Posterior cingulate gyrus (tissue), 11 donors: ENCODE measurements around the gene NDRG3.
A peak's percentile ranks its signal among the peaks of the same experiment; 100 is the strongest.

Experiments
- DNase-seq, 10 donors: peaks; one replicate each; pipeline versions ENCODE4 v3.0.0 to v3.0.0-alpha.2; 2020 to 2021; ENCODE audit warnings: mixed read lengths in 3 of 10
- intact Hi-C: fragments of 100-400 bp; cut with DNase I; formaldehyde crosslinking; loops from one replicate; pipeline ENCODE4 v1.15.1; 2023

NDRG3 gene

DNA sequence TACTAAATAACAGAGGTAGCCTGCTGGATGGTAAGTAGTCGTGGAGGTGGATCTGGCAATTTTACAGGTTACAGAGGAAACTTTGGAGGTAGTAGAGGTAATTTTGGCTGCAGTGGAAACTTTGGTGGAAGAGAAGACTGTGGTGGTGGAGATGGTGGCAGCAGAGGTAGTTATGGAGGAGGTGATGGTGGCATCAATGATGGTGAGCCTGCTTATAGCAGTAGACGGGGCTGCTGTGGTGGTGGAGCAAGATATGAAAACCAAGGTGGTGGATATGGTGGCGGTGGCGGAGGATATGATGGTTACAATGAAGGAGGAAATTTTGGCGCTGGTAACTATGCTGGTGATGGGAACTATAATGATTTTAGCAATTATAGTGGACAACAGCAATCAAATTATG, 125.0 kb downstream of the NDRG3 start:
- peak in 1 of 10 donors; percentile 19 for DNase-seq
- intact Hi-C loops: no loop called here

GRCh38 chr20:36614781-36615557, 130.9 kb downstream of the NDRG3 start:
- intact Hi-C loops: loop anchor here (10.0 kb wide), 1 partner anchor 270 kb away; no protein-coding TSS in a partner anchor
- DNase-seq: peak in 1 of 10 donors; percentile 54

GRCh38 chr20:36613974-36614373, 131.9 kb downstream of the NDRG3 start:
- peak in 1 of 10 donors; percentile 52 for DNase-seq
- intact Hi-C loops: loop anchor here (10.0 kb wide), 1 partner anchor 271 kb away; no protein-coding TSS in a partner anchor

GRCh38 chr20:36611625-36612024, 134.3 kb downstream of the NDRG3 start:
- no peak for DNase-seq
- intact Hi-C loops: loop anchor here (10.0 kb wide), 1 partner anchor 273 kb away; no protein-coding TSS in a partner anchor

GRCh38 chr20:36608388-36608728, 137.5 kb downstream of the NDRG3 start:
- DNase-seq: peak in 1 of 10 donors; percentile 51
- intact Hi-C loops: loop anchor here (5.0 to 10.0 kb wide), 3 partner anchors 144 to 254 kb away; a partner anchor contains a TSS

- intact Hi-C loops: loop anchor here (5.0 to 10.0 kb wide), 3 partner anchors 143 to 255 kb away; a partner anchor contains a TSS
- DNase-seq: no peak
These were observed 138.1 kb downstream of the NDRG3 start for GRCh38 chr20:36607586-36608387.

DNA sequence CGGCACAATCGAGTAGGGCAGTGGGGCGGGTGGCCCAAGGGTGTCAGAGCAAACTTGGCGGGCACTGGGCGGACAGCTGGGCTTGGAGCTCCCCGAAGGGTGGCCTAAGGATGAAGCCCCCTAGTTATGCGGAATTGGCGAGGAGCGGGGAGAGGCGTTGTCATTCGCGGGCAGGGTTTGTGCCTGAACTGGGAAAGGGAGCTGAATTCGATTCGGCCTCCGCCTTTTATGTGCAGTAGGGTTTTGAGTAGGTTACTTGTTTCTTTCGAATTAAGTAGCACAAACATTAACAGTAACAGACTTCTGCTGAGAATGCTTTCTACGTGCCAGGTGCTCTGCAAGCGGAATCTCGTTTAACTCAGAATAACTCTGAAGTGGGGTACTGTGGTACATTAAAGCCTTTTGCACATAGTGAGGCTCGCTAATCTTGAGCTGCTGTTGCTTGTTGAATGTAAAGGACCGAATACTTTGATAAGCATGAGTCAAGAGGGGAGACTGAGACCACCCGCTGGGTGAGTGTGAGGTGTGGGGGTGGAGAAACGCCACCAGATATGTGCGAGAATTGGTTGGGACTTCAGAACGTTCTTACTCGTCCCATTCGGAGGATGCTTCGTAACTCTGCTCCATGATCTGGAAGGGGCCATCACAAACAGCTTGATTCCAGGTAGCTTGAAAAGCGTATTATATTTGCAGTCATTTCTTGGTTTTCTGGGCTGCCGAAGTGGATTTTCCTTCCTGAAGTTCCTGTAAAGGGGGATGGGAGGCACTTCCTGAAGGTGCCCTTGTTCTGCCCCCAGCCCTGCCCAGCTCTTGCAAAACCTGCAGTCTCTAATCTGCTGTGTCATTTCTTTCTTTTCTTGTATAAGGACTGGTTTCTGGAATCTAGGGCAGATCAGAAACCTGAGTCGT, 139.5 kb downstream of the NDRG3 start:
- intact Hi-C loops: loop anchor here (5.0 to 10.0 kb wide), 3 partner anchors 142 to 256 kb away; a partner anchor contains a TSS
- DNase-seq: no peak

DNA sequence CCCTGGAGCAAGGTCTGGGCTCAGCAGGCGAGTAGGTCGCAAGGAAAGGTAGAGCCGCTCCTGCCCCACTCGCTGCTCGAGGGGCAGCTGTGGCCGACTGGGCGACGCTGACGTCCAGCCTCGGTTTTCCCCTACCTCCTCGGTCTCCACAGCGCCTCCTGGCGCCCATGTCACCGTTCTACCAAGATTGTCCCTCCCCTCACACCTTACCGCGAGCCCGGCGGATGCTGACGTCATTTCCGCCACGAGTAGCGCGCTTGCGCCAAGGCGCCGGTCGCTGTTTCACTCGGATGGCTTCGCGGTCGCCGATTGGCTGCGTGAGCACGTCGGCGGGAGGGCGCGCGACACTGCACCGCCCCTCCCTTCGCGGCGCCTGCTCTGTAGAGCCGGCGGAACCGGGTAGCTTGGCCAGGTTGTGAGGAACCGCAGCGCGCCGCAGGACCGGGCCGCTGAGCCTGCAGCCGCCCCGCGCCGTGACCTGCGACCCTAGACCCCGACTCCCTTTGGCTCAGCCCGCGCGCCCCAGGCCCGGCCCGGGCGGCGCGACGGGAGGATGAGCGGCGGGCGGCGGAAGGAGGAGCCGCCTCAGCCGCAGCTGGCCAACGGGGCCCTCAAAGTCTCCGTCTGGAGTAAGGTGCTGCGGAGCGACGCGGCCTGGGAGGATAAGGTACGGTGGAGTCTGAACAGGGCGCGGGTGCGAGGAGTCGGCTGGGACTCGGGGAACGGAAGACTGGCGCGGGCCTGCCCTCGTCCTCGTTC, 140.3 kb downstream of the NDRG3 start, which contains the start of gene RAB5IF:
TSS of gene RAB5IF (plus strand) at position 381 of the 759 bp plus-strand sequence. CDS start at position 554, 173 bp downstream.
- peak; percentile 95 to 99 (median 97) for DNase-seq
- intact Hi-C loops: loop anchor here (1.0 to 10.0 kb wide), 4 partner anchors 49 to 257 kb away; a partner anchor contains a TSS

DNA sequence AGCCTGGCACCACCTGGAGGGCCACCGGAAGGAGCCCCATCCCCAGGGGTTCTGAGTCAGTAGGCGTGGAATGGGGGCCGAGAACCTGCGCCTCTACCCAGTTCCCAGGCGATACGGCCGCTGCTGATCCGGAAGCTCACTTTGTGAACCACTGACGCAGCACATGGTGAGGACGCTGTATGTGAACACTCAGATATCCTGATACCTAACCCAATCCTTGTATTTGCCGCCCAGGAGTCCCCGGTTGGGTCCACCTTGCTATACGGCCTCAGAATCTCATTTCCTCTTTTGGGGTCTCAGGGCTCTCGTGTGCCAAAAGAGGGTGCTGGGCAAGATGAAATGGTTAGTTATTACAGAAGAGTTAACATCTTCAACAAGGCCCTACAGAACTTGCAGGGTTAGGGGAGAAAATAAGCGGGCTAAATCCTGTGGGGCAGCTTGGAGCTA, 140.9 kb downstream of the NDRG3 start:
- intact Hi-C loops: loop anchor here (1.0 to 10.0 kb wide), 4 partner anchors 49 to 257 kb away; a partner anchor contains a TSS
- peak in 5 of 10 donors; percentile 23 to 88 (median 77) for DNase-seq
